Neural progenitor cell (in vitro differentiated cells): ENCODE measurements around the gene RTN4R.

Experiments
- CTCF ChIP-seq: fragments of 200-600 bp; sonication (generic); IDR thresholded peaks from 2 replicates; pipeline ENCODE4 v1.5.1; 2017; ENCODE audit warnings: antibody characterized with exemption, mild to moderate bottlenecking
- EZH2 ChIP-seq: fragments of 200-600 bp; sonication (generic); IDR thresholded peaks from 2 replicates; pipeline ENCODE4 v1.6.1; 2017; ENCODE audit warnings: antibody characterized with exemption, mild to moderate bottlenecking, moderate library complexity
- EZH2phosphoT487 ChIP-seq: fragments of 200-600 bp; sonication (generic); IDR thresholded peaks from 2 replicates; pipeline ENCODE4 v1.6.1; 2017; ENCODE audit warnings: antibody characterized with exemption

DNA sequence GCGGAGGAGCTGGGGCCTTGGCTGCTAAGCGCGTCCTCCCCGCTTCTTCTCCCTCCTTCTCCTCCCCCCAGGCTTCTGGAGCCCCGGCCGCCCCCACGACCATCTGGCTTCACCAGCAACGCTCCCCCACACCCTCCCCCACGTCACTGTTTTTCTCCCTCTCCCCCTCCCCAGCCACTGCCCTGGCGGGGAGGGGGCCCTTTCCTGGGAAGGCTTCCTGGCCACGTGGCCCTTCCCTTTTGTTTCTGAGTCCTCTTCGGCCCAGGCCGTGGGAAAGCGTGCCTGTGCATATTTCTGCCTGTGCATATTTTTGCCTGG is 27.7 kb downstream of the RTN4R start:
- no peak for TF ChIP-seq CTCF
- TF ChIP-seq EZH2 = no peak
- no peak for TF ChIP-seq EZH2phosphoT487
